GM10847 (cell line): ENCODE data around the gene KRT27.

Source experiments
- POLR2A ChIP-seq: IDR thresholded peaks from 2 replicates; pipeline ENCODE4 v1.6.1; 2011; ENCODE audit not compliant: insufficient read length; ENCODE audit errors: extremely low read depth

The KRT27 gene

GRCh38 chr17:40727447-40728231, 54.7 kb downstream of the KRT27 start:
- TF ChIP-seq POLR2A, result no peak

DNA sequence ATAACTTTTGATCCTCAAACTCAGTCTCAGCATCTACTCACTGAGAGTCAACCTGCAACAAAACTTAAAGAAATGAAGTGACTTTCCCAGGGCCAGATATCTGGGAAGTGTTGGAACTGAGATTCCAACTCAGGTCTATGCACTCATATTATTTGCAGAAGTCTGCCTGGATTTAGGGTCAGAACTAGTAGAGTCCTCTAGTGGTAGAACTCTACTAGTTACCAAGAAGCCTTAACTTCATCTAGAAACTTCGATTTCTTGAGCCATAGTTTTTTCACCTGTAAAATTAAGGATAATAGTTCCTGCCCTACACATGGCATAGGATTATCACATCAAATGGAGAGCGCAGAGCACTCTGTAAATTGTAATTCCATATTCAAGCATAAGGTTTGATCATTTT, 55.4 kb downstream of the KRT27 start:
- TF ChIP-seq POLR2A, result no peak
